Activated T-helper 2 cell treated with anti-CD3 and anti-CD28 coated beads, Interferon-gamma antibody, Interleukin-2, Interleukin-4, amounts not matched to agents 10 μg/mL and 5 μg/mL and 100 μg/mL, durations not matched to agents 14 hours and 24 hours and 36 hours (primary cell): ENCODE measurements around the gene POU2F1. TPM values are rescaled to one million over a fixed set of nuclear protein-coding genes. Genes with fewer than 3 reads are reported as not detected.

Source experiments
- DNase-seq: peaks from one replicate; pipeline ENCODE4 v3.0.0; 2021; ENCODE audit warnings: low spot score
- H3K27ac Mint-ChIP-seq: one replicate; pipeline ENCODE4 v1.8.0; 2021; ENCODE audit warnings: mixed read lengths
- H3K27me3 Mint-ChIP-seq: one replicate; pipeline ENCODE4 v1.8.0; 2021; ENCODE audit warnings: low read depth, mixed read lengths
- H3K36me3 Mint-ChIP-seq: one replicate; pipeline ENCODE4 v1.8.0; 2021; ENCODE audit warnings: low read depth, mixed read lengths
- H3K4me1 Mint-ChIP-seq: one replicate; pipeline ENCODE4 v1.8.0; 2021; ENCODE audit warnings: low read depth, mixed read lengths
- H3K4me3 Mint-ChIP-seq: one replicate; pipeline ENCODE4 v1.8.0; 2021; ENCODE audit warnings: low read depth, mild to moderate bottlenecking, moderate library complexity, mixed read lengths
- H3K9me3 Mint-ChIP-seq: one replicate; pipeline ENCODE4 v1.8.0; 2021; ENCODE audit warnings: mixed read lengths
- intact Hi-C: fragments of 100-400 bp; cut with micrococcal nuclease; formaldehyde crosslinking; loops from one replicate; pipeline ENCODE4 v1.15.1; 2023
- total RNA-seq: library from RNA; stranded (reverse); gene quantifications from 2 replicates; pipeline ENCODE4 v1.2.3, GENCODE V29; 2022

The POU2F1 gene
- total RNA-seq, 1 donor from 2014 or later = 21.9 TPM

DNA sequence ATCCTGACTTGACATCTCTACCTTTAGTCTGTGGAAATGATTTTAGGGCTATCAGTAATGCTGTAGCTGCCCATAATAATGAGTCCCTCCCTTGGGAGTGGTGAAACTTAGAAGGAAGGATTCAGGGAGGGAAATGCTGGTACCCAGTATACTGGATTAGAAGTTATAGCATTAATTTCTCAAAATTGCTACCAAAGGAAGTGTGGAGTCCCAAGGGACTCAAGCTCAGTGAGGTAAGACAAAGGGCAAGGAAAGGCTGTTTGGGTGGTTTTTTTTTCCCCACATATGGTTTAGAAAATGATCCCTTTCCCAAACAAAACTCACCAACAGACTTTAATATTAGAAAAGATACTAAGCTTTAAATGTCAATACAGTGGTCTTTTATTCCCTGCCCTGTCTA, 197.7 kb downstream of the POU2F1 start:
- H3K4me1 Mint-ChIP-seq = peaks cover 8% of the 10 kb centered on the region
- intact Hi-C loops = no loop called here
- H3K36me3 Mint-ChIP-seq = peaks cover 19% of the 10 kb centered on the region
- H3K4me3 Mint-ChIP-seq = no peak overlapping the region
- no peak for DNase-seq
- no peak overlapping the region for H3K27ac Mint-ChIP-seq
- H3K9me3 Mint-ChIP-seq = no peaks in the 10 kb centered on the region
- no peaks in the 10 kb centered on the region for H3K27me3 Mint-ChIP-seq

DNA sequence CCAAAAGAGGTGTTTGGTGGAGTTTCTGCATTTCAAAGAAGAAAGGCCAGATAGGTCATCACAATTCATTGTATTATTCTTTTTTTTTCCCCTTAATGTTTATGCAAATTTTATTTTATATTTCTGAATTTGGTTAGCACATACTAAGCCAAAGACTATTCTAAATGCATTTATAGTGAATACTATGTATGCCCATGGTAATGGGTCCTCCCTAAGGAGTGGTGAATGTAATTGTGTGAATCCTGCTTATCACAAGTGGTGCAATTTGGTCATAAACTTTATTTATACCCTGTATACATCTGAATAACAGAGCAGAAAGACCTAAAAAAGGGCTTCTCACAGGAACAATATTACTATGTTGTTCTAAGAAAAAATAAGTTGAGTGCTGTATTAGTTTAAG, 198.6 kb downstream of the POU2F1 start:
- H3K4me1 Mint-ChIP-seq = peaks cover 5% of the 10 kb centered on the region
- H3K36me3 Mint-ChIP-seq = peaks cover 15% of the 10 kb centered on the region
- DNase-seq = no peak
- no peak overlapping the region for H3K4me3 Mint-ChIP-seq
- no peaks in the 10 kb centered on the region for H3K27me3 Mint-ChIP-seq
- no peak overlapping the region for H3K27ac Mint-ChIP-seq
- intact Hi-C loops = no loop called here
- no peaks in the 10 kb centered on the region for H3K9me3 Mint-ChIP-seq

DNA sequence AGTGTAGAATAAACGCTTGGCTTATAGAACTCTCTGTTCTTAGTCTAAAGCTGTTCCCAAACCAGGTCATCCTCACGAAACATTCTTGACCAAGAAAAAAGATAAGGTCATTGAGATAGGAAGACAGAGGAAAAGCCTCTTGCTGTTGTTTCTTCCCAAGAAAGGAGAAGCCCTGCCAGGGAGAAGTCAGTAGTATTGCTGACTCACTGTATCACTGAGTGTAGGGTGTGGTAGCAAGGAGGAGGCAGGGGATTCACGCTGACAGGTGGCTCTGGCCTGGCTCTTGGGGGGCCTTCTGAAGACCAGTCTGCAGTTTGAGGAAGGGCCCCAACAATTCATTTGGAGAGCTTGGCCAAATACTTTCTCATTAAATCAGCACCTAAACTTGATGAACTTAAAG, 199.8 kb downstream of the POU2F1 start:
- Mint-ChIP-seq H3K36me3 (peaks cover 11% of the 10 kb centered on the region), H3K27ac (no peak overlapping the region), H3K4me1 (peaks cover 2% of the 10 kb centered on the region), H3K4me3 (no peak overlapping the region), H3K9me3 (no peaks in the 10 kb centered on the region), H3K27me3 (no peaks in the 10 kb centered on the region)
- DNase-seq = no peak
- intact Hi-C loops = no loop called here

DNA sequence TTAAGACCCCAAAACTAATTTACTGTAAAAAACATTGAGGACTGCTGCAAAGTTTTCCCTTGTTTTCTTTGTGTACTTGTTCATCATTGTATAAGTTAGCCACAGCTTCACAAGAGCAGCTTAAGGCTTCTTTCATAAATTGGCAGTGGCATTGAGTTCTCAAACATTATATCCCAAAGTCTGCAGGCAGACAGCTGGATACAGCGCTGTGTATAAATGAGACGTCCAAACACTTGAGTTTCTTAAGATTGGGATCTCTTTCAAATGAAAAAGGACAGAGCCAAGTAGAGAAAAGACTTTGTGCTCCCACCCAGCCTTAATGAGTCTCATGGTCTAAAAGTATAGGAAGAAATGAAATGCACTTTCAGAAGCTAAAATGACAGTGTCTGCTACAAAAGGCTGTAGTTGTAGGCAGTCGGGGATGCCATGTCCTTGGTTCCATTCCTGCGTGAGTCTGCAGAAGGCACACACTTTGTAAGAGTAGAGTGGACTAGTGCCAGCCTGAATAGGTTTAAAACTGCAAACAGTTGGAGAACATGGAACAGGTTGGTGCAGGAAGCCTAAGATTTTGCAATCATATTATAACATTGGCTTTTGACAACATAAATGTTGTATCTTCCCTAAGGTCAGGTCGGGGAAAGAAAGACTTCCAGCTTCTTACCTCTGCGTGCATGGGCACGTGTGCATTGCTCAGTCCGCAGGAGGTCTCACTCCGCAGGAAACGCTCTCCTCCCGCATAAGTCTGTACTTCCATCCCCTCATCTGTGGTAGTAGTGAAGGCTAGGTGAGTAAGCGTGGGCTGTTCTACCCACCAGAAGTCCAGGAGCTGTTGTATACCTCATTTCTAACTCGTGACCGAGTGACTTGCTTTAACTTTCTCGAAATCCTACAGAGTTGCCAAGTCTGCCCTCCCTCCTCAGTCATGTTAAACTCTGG, 203.3 kb downstream of the POU2F1 start:
- Mint-ChIP-seq H3K27me3 (no peaks in the 10 kb centered on the region), H3K36me3 (peaks cover 2% of the 10 kb centered on the region), H3K4me3 (no peak overlapping the region), H3K9me3 (no peaks in the 10 kb centered on the region), H3K4me1 (no peaks in the 10 kb centered on the region), H3K27ac (no peak overlapping the region)
- DNase-seq = no peak
- intact Hi-C loops = no loop called here

DNA sequence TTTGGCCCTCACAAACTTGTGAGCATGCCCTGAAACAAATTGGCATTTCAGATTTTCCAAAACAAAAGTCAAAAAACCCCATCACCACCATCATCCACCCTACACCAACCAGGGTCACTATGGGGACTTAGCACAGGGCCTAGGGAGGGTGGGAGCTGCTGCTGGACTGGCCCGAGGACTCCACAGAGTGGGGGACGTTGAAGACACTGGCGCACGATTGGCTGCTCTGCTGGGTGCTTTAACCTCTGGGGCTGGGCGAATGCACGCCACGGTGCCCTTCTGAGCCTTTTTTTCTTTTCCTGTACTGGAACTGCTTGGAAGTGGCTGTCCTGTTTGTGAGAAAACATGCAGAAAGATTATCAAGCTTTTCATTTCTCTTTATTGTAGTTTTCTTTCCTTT, 204.8 kb downstream of the POU2F1 start:
- no peak overlapping the region for H3K4me3 Mint-ChIP-seq
- no peak for DNase-seq
- H3K36me3 Mint-ChIP-seq = peaks cover 9% of the 10 kb centered on the region
- H3K4me1 Mint-ChIP-seq = peaks cover 2% of the 10 kb centered on the region
- intact Hi-C loops = no loop called here
- H3K27me3 Mint-ChIP-seq = no peaks in the 10 kb centered on the region
- H3K27ac Mint-ChIP-seq = no peak overlapping the region
- no peaks in the 10 kb centered on the region for H3K9me3 Mint-ChIP-seq

DNA sequence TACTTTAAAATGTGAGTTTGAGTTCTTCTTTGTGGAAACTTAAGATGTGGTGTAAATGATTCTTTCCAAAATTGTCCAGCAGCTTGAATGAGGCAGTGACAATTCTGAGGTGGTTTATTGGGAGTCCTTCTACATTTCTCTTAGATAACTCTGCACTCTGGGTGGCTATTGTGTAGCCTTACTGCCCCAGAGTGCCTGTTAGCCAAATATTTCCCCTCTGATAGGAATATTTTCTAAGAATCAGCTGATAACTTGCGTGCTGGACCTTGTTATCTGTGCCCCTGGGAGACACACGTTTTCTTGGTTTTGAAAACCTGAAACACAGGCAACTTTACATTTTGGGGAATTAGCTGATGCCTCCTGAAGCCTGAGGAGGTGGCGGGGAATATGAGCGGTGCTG, 206.0 kb downstream of the POU2F1 start:
- H3K27me3 Mint-ChIP-seq = no peaks in the 10 kb centered on the region
- H3K36me3 Mint-ChIP-seq = peaks cover 17% of the 10 kb centered on the region
- H3K4me3 Mint-ChIP-seq = no peak overlapping the region
- H3K27ac Mint-ChIP-seq = no peak overlapping the region
- peaks cover 3% of the 10 kb centered on the region for H3K4me1 Mint-ChIP-seq
- DNase-seq = no peak
- intact Hi-C loops = no loop called here
- H3K9me3 Mint-ChIP-seq = no peaks in the 10 kb centered on the region

DNA sequence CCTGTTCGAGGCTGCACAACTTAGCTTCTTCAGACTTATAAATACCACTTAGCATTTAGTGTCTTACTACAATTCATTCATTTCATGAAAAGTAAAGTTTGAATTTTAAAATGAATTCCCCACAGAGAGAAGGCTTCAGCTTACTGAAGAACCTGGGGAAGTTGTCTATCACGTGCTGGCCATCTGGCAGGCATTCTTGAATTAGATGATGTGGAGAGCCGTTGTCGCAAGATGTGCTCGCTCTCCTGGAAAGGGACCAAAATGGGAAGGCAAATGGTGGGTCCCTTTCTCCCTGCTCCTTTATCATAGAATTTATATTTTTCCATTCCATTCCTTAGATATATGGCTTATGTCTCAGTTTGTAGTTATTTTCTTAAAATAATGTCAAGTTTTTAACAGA, 207.2 kb downstream of the POU2F1 start:
- no peak overlapping the region for H3K4me3 Mint-ChIP-seq
- no peak for DNase-seq
- intact Hi-C loops = no loop called here

DNA sequence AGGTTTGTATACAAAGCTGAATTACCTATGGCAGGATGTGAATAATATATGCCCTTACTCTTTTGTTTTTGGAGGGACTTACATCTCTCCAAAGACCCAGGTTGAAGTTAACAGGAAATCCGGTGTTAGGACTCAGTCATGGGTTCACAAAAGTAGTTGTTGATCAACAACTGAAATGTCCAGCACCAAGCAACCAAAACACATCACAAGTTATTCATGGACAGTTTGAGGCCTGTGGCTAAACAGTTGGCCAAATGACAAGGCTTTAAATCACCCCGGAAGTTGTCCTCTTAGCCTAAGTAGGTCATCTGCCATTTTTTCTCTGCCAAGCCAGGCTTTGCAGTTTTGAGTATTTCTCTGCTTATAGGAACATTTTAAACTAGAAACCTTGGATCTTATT, 207.7 kb downstream of the POU2F1 start:
- no peak overlapping the region for H3K4me3 Mint-ChIP-seq
- H3K9me3 Mint-ChIP-seq = no peaks in the 10 kb centered on the region
- H3K27ac Mint-ChIP-seq = no peak overlapping the region
- intact Hi-C loops = no loop called here
- no peaks in the 10 kb centered on the region for H3K27me3 Mint-ChIP-seq
- peaks cover 3% of the 10 kb centered on the region for H3K4me1 Mint-ChIP-seq
- peaks cover 31% of the 10 kb centered on the region for H3K36me3 Mint-ChIP-seq
- DNase-seq = no peak

More for the DNA sequence above, 207.2 kb downstream of the POU2F1 start:
- Mint-ChIP-seq H3K36me3 (peaks cover 26% of the 10 kb centered on the region), H3K27ac (no peak overlapping the region), H3K4me1 (peaks cover 3% of the 10 kb centered on the region), H3K9me3 (no peaks in the 10 kb centered on the region), H3K27me3 (no peaks in the 10 kb centered on the region)

DNA sequence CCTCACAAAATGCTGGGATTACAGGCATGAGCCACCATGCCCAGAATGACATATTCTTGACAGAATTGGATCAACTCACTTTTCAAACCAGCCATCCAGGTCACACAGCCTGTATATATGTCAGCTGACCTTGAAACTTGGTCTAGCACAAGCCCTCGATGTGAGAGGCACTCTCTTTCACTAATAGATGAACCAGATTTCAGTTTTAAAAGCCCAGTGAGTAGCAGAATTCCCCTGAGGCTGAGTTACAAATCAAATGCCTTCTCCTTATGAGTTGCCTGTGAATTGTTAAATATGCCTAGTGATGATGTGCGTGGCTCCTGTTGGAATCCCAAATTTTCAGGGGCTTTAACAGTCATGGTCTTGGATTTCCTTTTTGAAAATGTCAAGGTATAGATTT, 208.9 kb downstream of the POU2F1 start:
- H3K9me3 Mint-ChIP-seq = no peaks in the 10 kb centered on the region
- no peak overlapping the region for H3K27ac Mint-ChIP-seq
- H3K4me1 Mint-ChIP-seq = peaks cover 4% of the 10 kb centered on the region
- intact Hi-C loops = no loop called here
- no peak overlapping the region for H3K4me3 Mint-ChIP-seq
- H3K36me3 Mint-ChIP-seq = peaks cover 41% of the 10 kb centered on the region
- no peaks in the 10 kb centered on the region for H3K27me3 Mint-ChIP-seq
- no peak for DNase-seq

DNA sequence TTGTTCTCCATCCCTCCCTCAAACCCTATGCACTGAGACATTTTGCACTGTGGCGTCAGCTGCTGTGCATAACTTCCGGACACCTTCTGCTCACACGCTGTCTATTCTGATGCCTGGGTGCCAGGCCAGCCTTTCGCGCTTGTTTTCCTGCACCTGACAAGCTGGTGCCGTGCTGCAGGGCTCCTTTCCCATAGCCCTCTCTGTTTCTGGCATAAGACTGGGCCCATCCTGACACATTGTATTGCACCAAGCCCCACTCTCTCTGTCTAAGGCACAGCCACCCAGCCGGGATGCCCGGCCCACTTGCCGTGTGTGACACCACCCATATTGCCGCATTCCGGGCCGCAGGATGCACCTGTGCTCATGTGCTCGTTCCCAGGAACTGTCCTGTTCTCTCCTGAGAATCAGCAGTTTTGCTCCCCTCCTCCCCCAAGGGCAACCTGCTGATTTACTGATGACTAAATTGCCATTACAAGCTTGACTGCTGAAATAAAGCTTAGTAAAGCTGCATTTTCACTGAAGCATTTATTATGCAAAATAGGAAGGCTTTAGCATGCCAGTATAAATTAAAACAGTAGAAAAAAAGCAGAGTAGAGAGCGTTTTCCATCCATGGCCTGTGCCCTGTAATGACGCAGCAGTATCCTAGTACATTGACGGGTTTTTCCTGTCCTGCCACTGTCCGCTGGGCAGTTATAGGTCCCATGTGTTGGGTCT, 209.6 kb downstream of the POU2F1 start:
- intact Hi-C loops = no loop called here
- H3K4me3 Mint-ChIP-seq = no peak overlapping the region
- no peak for DNase-seq
- H3K36me3 Mint-ChIP-seq = peaks cover 43% of the 10 kb centered on the region
- H3K27me3 Mint-ChIP-seq = no peaks in the 10 kb centered on the region
- no peaks in the 10 kb centered on the region for H3K9me3 Mint-ChIP-seq
- H3K27ac Mint-ChIP-seq = no peak overlapping the region
- peaks cover 4% of the 10 kb centered on the region for H3K4me1 Mint-ChIP-seq

DNA sequence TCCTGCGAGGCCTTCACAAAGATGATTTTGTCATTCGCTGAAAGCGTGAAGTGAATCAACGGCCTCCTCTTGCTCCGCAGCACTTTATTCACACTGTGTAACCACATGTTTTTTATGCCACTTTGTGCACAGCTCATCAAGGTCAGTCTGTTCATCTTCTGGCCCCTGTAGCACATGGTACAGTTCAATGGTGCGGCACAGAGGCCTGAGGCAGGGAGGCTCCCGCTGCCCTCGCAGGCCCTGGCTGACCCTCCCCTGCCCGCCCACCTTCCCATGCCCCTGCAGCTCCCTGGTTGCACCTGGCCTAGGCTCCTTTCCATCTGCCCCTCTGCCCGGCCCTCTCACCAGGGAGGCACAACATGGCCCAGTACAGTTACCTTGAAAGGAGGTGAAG, 210.2 kb downstream of the POU2F1 start:
- H3K27ac Mint-ChIP-seq = peak overlapping the region; percentile 65
- intact Hi-C loops = no loop called here
- H3K9me3 Mint-ChIP-seq = no peaks in the 10 kb centered on the region
- H3K4me3 Mint-ChIP-seq = no peak overlapping the region
- no peak for DNase-seq
- H3K27me3 Mint-ChIP-seq = no peaks in the 10 kb centered on the region
- H3K4me1 Mint-ChIP-seq = peaks cover 7% of the 10 kb centered on the region
- H3K36me3 Mint-ChIP-seq = peaks cover 49% of the 10 kb centered on the region

DNA sequence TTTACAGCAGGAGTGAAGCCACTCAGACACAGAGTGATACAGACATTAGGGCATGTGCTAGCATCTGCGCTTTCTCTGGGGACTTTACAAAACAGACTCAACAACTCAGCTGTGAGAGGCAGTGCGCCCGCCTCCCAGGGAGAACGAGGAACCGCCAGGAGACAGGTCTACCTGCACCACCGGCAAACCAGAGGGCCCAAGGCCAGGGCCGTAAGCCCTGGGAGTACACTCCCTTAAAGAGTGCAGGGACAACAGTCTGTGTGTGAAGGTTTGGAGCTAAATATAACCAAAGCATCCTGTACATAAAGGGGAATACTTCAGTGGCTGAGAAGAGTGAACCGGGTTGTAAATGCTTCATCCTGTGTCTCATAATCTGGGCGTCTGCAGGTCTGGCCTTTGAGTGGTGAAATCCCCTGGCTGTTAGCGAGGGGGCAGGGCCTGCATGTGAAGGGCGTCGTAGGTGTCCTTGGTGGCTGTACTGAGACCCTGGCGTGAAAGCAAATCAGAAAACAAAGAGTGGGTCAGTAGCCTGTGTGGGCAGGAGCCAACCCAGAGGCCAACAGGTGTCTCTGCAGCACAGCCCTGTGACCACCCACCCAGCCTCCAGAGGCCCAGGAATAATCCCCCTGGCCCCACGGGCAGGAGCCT, 210.7 kb downstream of the POU2F1 start:
- DNase-seq = no peak
- H3K36me3 Mint-ChIP-seq = peaks cover 54% of the 10 kb centered on the region
- H3K27me3 Mint-ChIP-seq = no peaks in the 10 kb centered on the region
- intact Hi-C loops = no loop called here
- H3K4me3 Mint-ChIP-seq = no peak overlapping the region
- H3K9me3 Mint-ChIP-seq = no peaks in the 10 kb centered on the region
- peaks cover 12% of the 10 kb centered on the region for H3K4me1 Mint-ChIP-seq
- peak overlapping the region; percentile 65 for H3K27ac Mint-ChIP-seq
